HepG2 (cell line): Measurements from ENCODE around the gene SCN7A. TPM values are rescaled to one million over a fixed set of nuclear protein-coding genes. Genes with fewer than 3 reads are reported as not detected.
A peak's percentile ranks its signal among the peaks of the same experiment; 100 is the strongest.

ENCODE experiments used
- ATF4 ChIP-seq, 2 experiments: fragments of 450-650 bp in 1 of 2; sonication (generic) in 1 of 2; formaldehyde crosslinking; IDR thresholded peaks; 2 replicates each; pipeline versions ENCODE4 v1.5.0 to v1.8.0; 2020 to 2022; ENCODE audit warnings: mild to moderate bottlenecking in 1 of 2, missing genetic modification reagents in 1 of 2
- CBX1 ChIP-seq: IDR thresholded peaks from one replicate; pipeline ENCODE4 v1.6.1; 2016; ENCODE audit warnings: antibody characterized with exemption, low read depth
- CC2D1A ChIP-seq: sonication (generic); formaldehyde crosslinking; IDR thresholded peaks from 2 replicates; pipeline ENCODE4 v1.8.1; 2023; ENCODE audit warnings: mild to moderate bottlenecking, missing genetic modification reagents
- DMTF1 ChIP-seq: sonication (generic); formaldehyde crosslinking; IDR thresholded peaks from 2 replicates; pipeline ENCODE4 v1.4.0; 2020; ENCODE audit warnings: mild to moderate bottlenecking, missing genetic modification reagents
- PBX3 ChIP-seq: sonication (generic); formaldehyde crosslinking; IDR thresholded peaks from 2 replicates; pipeline ENCODE4 v1.8.1; 2023; ENCODE audit warnings: missing genetic modification reagents, inconsistent platforms, borderline replicate concordance
- TBL1XR1 ChIP-seq: fragments of 150-350 bp; IDR thresholded peaks from 2 replicates; pipeline ENCODE4 v1.6.1; 2014; ENCODE audit warnings: borderline replicate concordance, low read length; ENCODE audit not compliant: partially characterized antibody
- ZBTB39 ChIP-seq: sonication (generic); formaldehyde crosslinking; IDR thresholded peaks from 2 replicates; pipeline ENCODE4 v1.5.0; 2020; ENCODE audit warnings: missing genetic modification reagents
- ZNF260 ChIP-seq: sonication (generic); formaldehyde crosslinking; IDR thresholded peaks from 2 replicates; pipeline ENCODE4 v1.4.0; 2020; ENCODE audit warnings: missing genetic modification reagents, low read depth, mild to moderate bottlenecking, borderline replicate concordance
- ZNF460 ChIP-seq: sonication (generic); formaldehyde crosslinking; IDR thresholded peaks from 2 replicates; pipeline ENCODE4 v1.5.1; 2020; ENCODE audit warnings: missing genetic modification reagents, mild to moderate bottlenecking, borderline replicate concordance
- ZNF510 ChIP-seq: sonication (generic); formaldehyde crosslinking; IDR thresholded peaks from 2 replicates; pipeline ENCODE4 v1.4.0; 2020; ENCODE audit warnings: low read depth, mild to moderate bottlenecking, missing genetic modification reagents
- ZNF557 ChIP-seq: sonication (generic); formaldehyde crosslinking; IDR thresholded peaks from 2 replicates; pipeline ENCODE4 v1.4.0; 2020; ENCODE audit warnings: missing genetic modification reagents
- ZNF572 ChIP-seq: sonication (generic); formaldehyde crosslinking; IDR thresholded peaks from 2 replicates; pipeline ENCODE4 v1.5.1; 2020; ENCODE audit warnings: mild to moderate bottlenecking, missing genetic modification reagents
- ZNF652 ChIP-seq: IDR thresholded peaks from 2 replicates; pipeline ENCODE4 v1.6.1; 2016; ENCODE audit warnings: low read depth, borderline replicate concordance
- ZNF777 ChIP-seq: sonication (generic); formaldehyde crosslinking; IDR thresholded peaks from 2 replicates; pipeline ENCODE4 v1.4.0; 2020; ENCODE audit warnings: missing genetic modification reagents
- ZNF879 ChIP-seq: sonication (generic); formaldehyde crosslinking; IDR thresholded peaks from 2 replicates; pipeline ENCODE4 v1.8.1; 2023; ENCODE audit warnings: missing genetic modification reagents
- polyA plus RNA-seq, 8 experiments: library from polyadenylated mRNA; depleted of rRNA in 3 of 8; stranded (reverse) in 7 of 8; unstranded in 1 of 8; fragments of >200 nt; fragmentation: Illumina TruSeq in 4 of 8; extraction: Trizol in 4 of 8; gene quantifications; 2 replicates each; pipeline versions ENCODE4 v1.2.1 to v1.2.3, GENCODE V29; 2011 to 2016; ENCODE audit warnings: low read depth in 4 of 8, missing spikeins in 1 of 8, mixed read lengths in 1 of 8; ENCODE audit not compliant: insufficient read depth in 1 of 8
- total RNA-seq, 5 experiments: library from RNA; depleted of rRNA; stranded (reverse); fragments of >200 nt; fragmentation: Illumina TruSeq; extraction: Trizol; gene quantifications; 2 replicates each; pipeline ENCODE4 v1.2.3, GENCODE V29; 2016; ENCODE audit warnings: low read depth in 1 of 5
- TF ChIP-seq, protein P1 (sequence below): sonication (generic); formaldehyde crosslinking; IDR thresholded peaks from 2 replicates; pipeline ENCODE4 v1.5.1; 2020; ENCODE audit warnings: mild to moderate bottlenecking, missing genetic modification reagents, moderate library complexity
- TF ChIP-seq, protein P2 (sequence below): sonication (generic); formaldehyde crosslinking; conservative IDR thresholded peaks from 2 replicates; pipeline ENCODE4 v1.8.0; 2022; ENCODE audit warnings: missing genetic modification reagents

SCN7A gene
- total and polyA plus RNA-seq, 2 of the 13 experiments (the other 11 are each of a cell fraction or from before 2014, with no cell fraction given), result 0.01 TPM; not detected in 1

DNA sequence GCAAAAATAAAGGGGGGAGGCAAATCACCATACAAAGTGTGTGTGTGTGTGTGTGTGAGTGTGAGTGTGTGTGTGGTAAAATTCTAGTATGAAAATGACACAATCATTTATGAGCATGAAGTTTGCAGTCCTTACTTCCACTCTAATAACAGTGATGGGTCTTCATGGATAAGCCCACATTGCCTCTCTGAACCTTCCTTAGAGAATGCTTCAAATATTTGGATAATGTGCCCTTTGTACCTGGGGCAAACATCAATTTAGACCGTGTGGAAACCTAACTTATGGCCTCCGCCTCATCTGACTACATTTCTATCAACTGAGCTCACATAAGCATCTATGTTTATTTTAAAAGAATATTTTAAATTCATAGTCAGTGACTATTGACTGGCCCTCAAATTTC is 122.0 kb downstream of the SCN7A start (continued):
- TF ChIP-seq, protein P1, sequence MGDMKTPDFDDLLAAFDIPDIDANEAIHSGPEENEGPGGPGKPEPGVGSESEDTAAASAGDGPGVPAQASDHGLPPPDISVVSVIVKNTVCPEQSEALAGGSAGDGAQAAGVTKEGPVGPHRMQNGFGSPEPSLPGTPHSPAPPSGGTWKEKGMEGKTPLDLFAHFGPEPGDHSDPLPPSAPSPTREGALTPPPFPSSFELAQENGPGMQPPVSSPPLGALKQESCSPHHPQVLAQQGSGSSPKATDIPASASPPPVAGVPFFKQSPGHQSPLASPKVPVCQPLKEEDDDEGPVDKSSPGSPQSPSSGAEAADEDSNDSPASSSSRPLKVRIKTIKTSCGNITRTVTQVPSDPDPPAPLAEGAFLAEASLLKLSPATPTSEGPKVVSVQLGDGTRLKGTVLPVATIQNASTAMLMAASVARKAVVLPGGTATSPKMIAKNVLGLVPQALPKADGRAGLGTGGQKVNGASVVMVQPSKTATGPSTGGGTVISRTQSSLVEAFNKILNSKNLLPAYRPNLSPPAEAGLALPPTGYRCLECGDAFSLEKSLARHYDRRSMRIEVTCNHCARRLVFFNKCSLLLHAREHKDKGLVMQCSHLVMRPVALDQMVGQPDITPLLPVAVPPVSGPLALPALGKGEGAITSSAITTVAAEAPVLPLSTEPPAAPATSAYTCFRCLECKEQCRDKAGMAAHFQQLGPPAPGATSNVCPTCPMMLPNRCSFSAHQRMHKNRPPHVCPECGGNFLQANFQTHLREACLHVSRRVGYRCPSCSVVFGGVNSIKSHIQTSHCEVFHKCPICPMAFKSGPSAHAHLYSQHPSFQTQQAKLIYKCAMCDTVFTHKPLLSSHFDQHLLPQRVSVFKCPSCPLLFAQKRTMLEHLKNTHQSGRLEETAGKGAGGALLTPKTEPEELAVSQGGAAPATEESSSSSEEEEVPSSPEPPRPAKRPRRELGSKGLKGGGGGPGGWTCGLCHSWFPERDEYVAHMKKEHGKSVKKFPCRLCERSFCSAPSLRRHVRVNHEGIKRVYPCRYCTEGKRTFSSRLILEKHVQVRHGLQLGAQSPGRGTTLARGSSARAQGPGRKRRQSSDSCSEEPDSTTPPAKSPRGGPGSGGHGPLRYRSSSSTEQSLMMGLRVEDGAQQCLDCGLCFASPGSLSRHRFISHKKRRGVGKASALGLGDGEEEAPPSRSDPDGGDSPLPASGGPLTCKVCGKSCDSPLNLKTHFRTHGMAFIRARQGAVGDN (CRISPR knock-in tag), result no peak
- TF ChIP-seq DMTF1 (CRISPR knock-in tag) (no peak), ZNF260 (no peak), ATF4 (CRISPR knock-in tag; IDR thresholded peaks at IDR 0.05) (no peak), ZNF652 (CRISPR knock-in tag) (peak; percentile 28; the same call in 1 of the 2 replicates), ZNF777 (CRISPR knock-in tag) (no peak), CC2D1A (CRISPR knock-in tag) (no peak), TBL1XR1 (peak; percentile 33), ZNF879 (CRISPR knock-in tag) (no peak), CBX1 (no peak), PBX3 (CRISPR knock-in tag) (no peak), ZNF557 (CRISPR knock-in tag) (no peak), ZNF460 (CRISPR knock-in tag) (no peak), ZNF510 (CRISPR knock-in tag) (no peak), ZBTB39 (0 out of 2 replicates have a peak, but pooled peaks have one; percentile 53), ZNF572 (no peak)
- TF ChIP-seq, protein P2, sequence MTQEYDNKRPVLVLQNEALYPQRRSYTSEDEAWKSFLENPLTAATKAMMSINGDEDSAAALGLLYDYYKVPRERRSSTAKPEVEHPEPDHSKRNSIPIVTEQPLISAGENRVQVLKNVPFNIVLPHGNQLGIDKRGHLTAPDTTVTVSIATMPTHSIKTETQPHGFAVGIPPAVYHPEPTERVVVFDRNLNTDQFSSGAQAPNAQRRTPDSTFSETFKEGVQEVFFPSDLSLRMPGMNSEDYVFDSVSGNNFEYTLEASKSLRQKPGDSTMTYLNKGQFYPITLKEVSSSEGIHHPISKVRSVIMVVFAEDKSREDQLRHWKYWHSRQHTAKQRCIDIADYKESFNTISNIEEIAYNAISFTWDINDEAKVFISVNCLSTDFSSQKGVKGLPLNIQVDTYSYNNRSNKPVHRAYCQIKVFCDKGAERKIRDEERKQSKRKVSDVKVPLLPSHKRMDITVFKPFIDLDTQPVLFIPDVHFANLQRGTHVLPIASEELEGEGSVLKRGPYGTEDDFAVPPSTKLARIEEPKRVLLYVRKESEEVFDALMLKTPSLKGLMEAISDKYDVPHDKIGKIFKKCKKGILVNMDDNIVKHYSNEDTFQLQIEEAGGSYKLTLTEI (CRISPR knock-in tag), result no peak
